HL-60 (cell line): Measurements from ENCODE around the gene TMEM174.

Experiments used
- CTCF ChIP-seq: IDR thresholded peaks from one replicate; pipeline ENCODE4 v1.5.1; 2011; ENCODE audit warnings: low read length, control low read depth, inconsistent platforms; ENCODE audit not compliant: insufficient read depth
- POLR2AphosphoS5 ChIP-seq: IDR thresholded peaks from 2 replicates; pipeline ENCODE4 v1.6.1; 2012; ENCODE audit warnings: low read depth
- REST ChIP-seq: IDR thresholded peaks from 2 replicates; pipeline ENCODE4 v1.6.1; 2012; ENCODE audit warnings: low read depth; ENCODE audit not compliant: insufficient replicate concordance

- TF ChIP-seq CTCF (peak; percentile 5), POLR2AphosphoS5 (no peak), REST (no peak)
These were observed 2.5 kb upstream of the TMEM174 start for GRCh38 chr5:73170522-73170921.
